H1 (cell line): Measurements from ENCODE around the gene CD300H. TPM values are rescaled to one million over a fixed set of nuclear protein-coding genes. Genes with fewer than 3 reads are reported as not detected.

ENCODE experiments used
- EP300 ChIP-seq, 2 experiments: IDR thresholded peaks; 1 replicate in 1 of 2; 2 replicates in 1 of 2; pipeline ENCODE4 v1.6.1; 2011 to 2012; ENCODE audit warnings: low read depth in 2 of 2, low read length in 2 of 2, mild to moderate bottlenecking in 2 of 2, borderline replicate concordance in 1 of 2, inconsistent platforms in 1 of 2, moderate library complexity in 1 of 2
- MAX ChIP-seq: IDR thresholded peaks from 2 replicates; pipeline ENCODE4 v1.6.1; 2012; ENCODE audit warnings: inconsistent platforms
- SP2 ChIP-seq: IDR thresholded peaks from 2 replicates; pipeline ENCODE4 v1.6.1; 2012; ENCODE audit warnings: mild to moderate bottlenecking, low read length, inconsistent platforms
- polyA plus RNA-seq, 7 experiments: library from polyadenylated mRNA; depleted of rRNA in 3 of 7; stranded (reverse) in 5 of 7; unstranded in 2 of 7; fragments of >200 nt in 5 of 7; fragments of 200-250 nt in 2 of 7; gene quantifications; 1 replicate in 5 of 7; 2 replicates in 1 of 7; 4 replicates in 1 of 7; pipeline versions ENCODE4 v1.2.1 to v1.2.3, GENCODE V29; 2011 to 2013; ENCODE audit warnings: missing spikeins in 2 of 7, mixed read lengths in 2 of 7
- total RNA-seq: library from RNA; stranded (reverse); fragmentation: NEBNext Ultra II Directional; extraction: Animal tissue kit (Norgen Biotek cat#: 25700); gene quantifications from 2 replicates; pipeline ENCODE4 v1.2.1, GENCODE V29; 2021

Gene CD300H
- total and polyA plus RNA-seq, 2 of the 8 experiments (the other 6 are each of a cell fraction or from before 2014, with no cell fraction given): not detected

- TF ChIP-seq EP300 (IDR thresholded peaks at IDR 0.05; ENCODE audit: borderline replicate concordance in 1 of 2, low read depth in 2 of 2, low read length in 2 of 2): 0 out of 3 replicates have a peak, but pooled peaks of 1 of the 2 experiments have one; percentile 1
- no peak for TF ChIP-seq SP2
- TF ChIP-seq MAX: 0 out of 2 replicates have a peak, but pooled peaks have one; percentile 1
Observed at GRCh38 chr17:74514632-74515334, 52.5 kb downstream of the CD300H start (continued).
